Left lung (tissue), 10 donors: ENCODE data around the gene PTPRB. TPM values are rescaled to one million over a fixed set of nuclear protein-coding genes. Genes with fewer than 3 reads are reported as not detected.
A peak's percentile ranks its signal among the peaks of the same experiment; 100 is the strongest.

Experiments used
- ATAC-seq: fragments of 200-7000 bp; cut with Tn5 transposase; one replicate; pipeline ENCODE4 v1.9.1; 2020; ENCODE audit warnings: moderate library complexity
- DNase-seq, 4 donors: peaks; one replicate each; pipeline ENCODE4 v3.0.0-alpha.2; 2013 to 2020
- H3K27ac ChIP-seq, 2 donors: fragments of 200-600 bp; sonication (generic) in 1 of 2; one replicate each; pipeline versions ENCODE4 v1.5.0 to v1.8.0; 2020 to 2021
- H3K27me3 ChIP-seq, 2 donors: fragments of 200-600 bp; sonication (generic) in 1 of 2; one replicate each; pipeline versions ENCODE4 v1.5.0 to v1.8.0; 2020 to 2021
- H3K36me3 ChIP-seq, 2 donors: fragments of 200-600 bp; sonication (generic) in 1 of 2; one replicate each; pipeline versions ENCODE4 v1.5.0 to v1.8.0; 2020 to 2021
- H3K4me1 ChIP-seq, 2 donors: fragments of 200-600 bp; one replicate each; pipeline ENCODE4 v1.8.0; 2021
- H3K4me3 ChIP-seq, 2 donors: fragments of 200-600 bp; sonication (generic) in 1 of 2; one replicate each; pipeline versions ENCODE4 v1.5.0 to v1.8.0; 2020 to 2021; ENCODE audit warnings: mild to moderate bottlenecking in 1 of 2
- H3K9me3 ChIP-seq, 2 donors: fragments of 200-600 bp; sonication (generic) in 1 of 2; one replicate each; pipeline versions ENCODE4 v1.5.0 to v1.8.0; 2020 to 2021
- intact Hi-C, 2 donors: fragments of 100-400 bp; cut with DNase I; formaldehyde crosslinking; loops; one replicate each; pipeline versions ENCODE4 v1.11.2 to v1.14.2; 2022
- polyA plus RNA-seq, 6 donors: library from polyadenylated mRNA; unstranded; fragments of 120-200 nt; gene quantifications; one replicate each; pipeline ENCODE4 v1.2.1, GENCODE V29; 2013; ENCODE audit not compliant: insufficient read length in 6 of 6
- total RNA-seq, 2 donors: library from RNA; stranded (reverse); fragmentation: NEBNext Ultra II Directional; extraction: Animal tissue kit (Norgen Biotek cat#: 25700); gene quantifications; one replicate each; pipeline ENCODE4 v1.2.1, GENCODE V29; 2021
- TF ChIP-seq, protein P1 (sequence below), 2 donors: fragments of 200-600 bp; sonication (generic) in 1 of 2; IDR thresholded peaks; one replicate each; pipeline versions ENCODE4 v1.5.0 to v1.8.0; 2021; ENCODE audit warnings: antibody characterized with exemption in 2 of 2
- donor health status: DM: no; HTN: yes; CAD: no.
- donor health status: DM: no; HTN: no; CAD: no.

The PTPRB gene
- total and polyA plus RNA-seq, 8 donors = 34.6 to 83.2 (median 38.4) TPM

- no peak for ATAC-seq
Observed at GRCh38 chr12:70536650-70537049, 100.6 kb downstream of the PTPRB start.

GRCh38 chr12:70535896-70536374, 101.3 kb downstream of the PTPRB start:
- H3K9me3 ChIP-seq = no peaks in the 10 kb centered on the region
- TF ChIP-seq, protein P1, sequence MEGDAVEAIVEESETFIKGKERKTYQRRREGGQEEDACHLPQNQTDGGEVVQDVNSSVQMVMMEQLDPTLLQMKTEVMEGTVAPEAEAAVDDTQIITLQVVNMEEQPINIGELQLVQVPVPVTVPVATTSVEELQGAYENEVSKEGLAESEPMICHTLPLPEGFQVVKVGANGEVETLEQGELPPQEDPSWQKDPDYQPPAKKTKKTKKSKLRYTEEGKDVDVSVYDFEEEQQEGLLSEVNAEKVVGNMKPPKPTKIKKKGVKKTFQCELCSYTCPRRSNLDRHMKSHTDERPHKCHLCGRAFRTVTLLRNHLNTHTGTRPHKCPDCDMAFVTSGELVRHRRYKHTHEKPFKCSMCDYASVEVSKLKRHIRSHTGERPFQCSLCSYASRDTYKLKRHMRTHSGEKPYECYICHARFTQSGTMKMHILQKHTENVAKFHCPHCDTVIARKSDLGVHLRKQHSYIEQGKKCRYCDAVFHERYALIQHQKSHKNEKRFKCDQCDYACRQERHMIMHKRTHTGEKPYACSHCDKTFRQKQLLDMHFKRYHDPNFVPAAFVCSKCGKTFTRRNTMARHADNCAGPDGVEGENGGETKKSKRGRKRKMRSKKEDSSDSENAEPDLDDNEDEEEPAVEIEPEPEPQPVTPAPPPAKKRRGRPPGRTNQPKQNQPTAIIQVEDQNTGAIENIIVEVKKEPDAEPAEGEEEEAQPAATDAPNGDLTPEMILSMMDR (IDR thresholded peaks at IDR 0.05) = no peak
- DNase-seq = no peak
- intact Hi-C loops = no loop called here
- ATAC-seq = no peak
- H3K27ac ChIP-seq = peak overlapping the region in 1 of 2 donors; percentile 76
- no peaks in the 10 kb centered on the region for H3K36me3 ChIP-seq
- no peaks in the 10 kb centered on the region for H3K4me1 ChIP-seq
- no peaks in the 10 kb centered on the region for H3K27me3 ChIP-seq
- no peak overlapping the region for H3K4me3 ChIP-seq

More at GRCh38 chr12:70536650-70537049, 100.6 kb downstream of the PTPRB start:
- TF ChIP-seq, protein P1 (IDR thresholded peaks at IDR 0.05) = no peak
- peak in 1 of 4 donors; percentile 37 for DNase-seq
- Histone ChIP-seq H3K27ac (peak overlapping the region in 1 of 2 donors; percentile 16), H3K4me1 (no peaks in the 10 kb centered on the region), H3K36me3 (no peaks in the 10 kb centered on the region), H3K27me3 (no peaks in the 10 kb centered on the region), H3K9me3 (no peaks in the 10 kb centered on the region), H3K4me3 (no peak overlapping the region)
- intact Hi-C loops = no loop called here

GRCh38 chr12:70534466-70534865, 102.8 kb downstream of the PTPRB start:
- H3K4me3 ChIP-seq = no peak overlapping the region
- intact Hi-C loops = no loop called here
- ATAC-seq (no peak), DNase-seq (no peak)
- no peaks in the 10 kb centered on the region for H3K4me1 ChIP-seq
- H3K27ac ChIP-seq = peak overlapping the region in 1 of 2 donors; percentile 76
- TF ChIP-seq, protein P1 (IDR thresholded peaks at IDR 0.05) = no peak
- no peaks in the 10 kb centered on the region for H3K9me3 ChIP-seq
- no peaks in the 10 kb centered on the region for H3K36me3 ChIP-seq
- H3K27me3 ChIP-seq = no peaks in the 10 kb centered on the region

- DNase-seq (no peak), ATAC-seq (no peak)
- H3K9me3 ChIP-seq = no peaks in the 10 kb centered on the region
- no peaks in the 10 kb centered on the region for H3K36me3 ChIP-seq
- intact Hi-C loops = no loop called here
- H3K27ac ChIP-seq = no peak overlapping the region
- no peaks in the 10 kb centered on the region for H3K27me3 ChIP-seq
- no peaks in the 10 kb centered on the region for H3K4me1 ChIP-seq
- no peak overlapping the region for H3K4me3 ChIP-seq
- TF ChIP-seq, protein P1 (IDR thresholded peaks at IDR 0.05) = no peak
Observed at GRCh38 chr12:70529647-70530046, 107.6 kb downstream of the PTPRB start.

GRCh38 chr12:70520847-70521246, 116.4 kb downstream of the PTPRB start:
- ATAC-seq (no peak), DNase-seq (no peak)
- peaks cover 0 to 7% of the 10 kb centered on the region in 2 donors for H3K9me3 ChIP-seq
- H3K36me3 ChIP-seq = peaks cover 0 to 12% of the 10 kb centered on the region in 2 donors
- no peak overlapping the region for H3K27ac ChIP-seq
- H3K4me3 ChIP-seq = no peak overlapping the region
- TF ChIP-seq, protein P1 (IDR thresholded peaks at IDR 0.05) = no peak
- H3K27me3 ChIP-seq = no peaks in the 10 kb centered on the region
- intact Hi-C loops = no loop called here
- no peaks in the 10 kb centered on the region for H3K4me1 ChIP-seq
